GM12874 (cell line): ENCODE measurements around the gene SORBS2.

Source experiments
- CTCF ChIP-seq: IDR thresholded peaks from 2 replicates; pipeline ENCODE4 v1.5.1; 2011; ENCODE audit warnings: low read depth, mild to moderate bottlenecking, control low read depth, low read length, moderate library complexity; ENCODE audit not compliant: insufficient read depth

Gene SORBS2

DNA sequence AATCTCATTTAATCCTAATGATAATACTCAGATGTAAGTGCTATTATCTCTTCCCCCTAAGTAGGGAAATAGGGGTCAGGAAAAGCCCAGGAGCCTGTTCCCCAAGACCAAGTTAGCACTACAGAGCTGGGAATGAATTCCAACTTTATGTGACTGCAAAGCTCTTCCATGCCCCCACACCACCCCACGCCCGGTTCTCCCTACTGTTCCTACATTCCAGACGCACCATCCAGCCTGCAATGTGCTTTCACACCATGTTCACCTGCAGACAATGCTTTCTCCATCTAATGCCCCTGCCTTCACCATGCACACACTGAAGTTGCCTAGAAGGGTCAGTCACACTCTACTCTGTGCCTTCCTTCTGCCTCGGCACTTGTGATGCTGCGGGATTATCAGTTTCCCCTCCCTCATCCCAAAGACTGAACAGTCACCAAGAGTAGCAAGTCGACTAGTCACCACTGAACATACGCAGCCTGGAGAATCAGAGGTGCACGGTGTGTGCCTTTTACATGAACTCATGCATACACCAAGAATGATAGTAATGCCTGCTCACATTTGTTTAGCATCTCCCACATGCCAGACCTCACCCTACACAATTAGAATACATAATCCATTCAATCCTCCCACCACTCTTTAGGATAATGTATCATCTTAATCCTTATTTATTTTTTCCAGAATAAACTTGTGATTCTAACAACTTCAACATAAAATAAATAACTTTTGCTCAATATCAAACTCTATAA is 14.2 kb downstream of the SORBS2 start:
- no peak for TF ChIP-seq CTCF

DNA sequence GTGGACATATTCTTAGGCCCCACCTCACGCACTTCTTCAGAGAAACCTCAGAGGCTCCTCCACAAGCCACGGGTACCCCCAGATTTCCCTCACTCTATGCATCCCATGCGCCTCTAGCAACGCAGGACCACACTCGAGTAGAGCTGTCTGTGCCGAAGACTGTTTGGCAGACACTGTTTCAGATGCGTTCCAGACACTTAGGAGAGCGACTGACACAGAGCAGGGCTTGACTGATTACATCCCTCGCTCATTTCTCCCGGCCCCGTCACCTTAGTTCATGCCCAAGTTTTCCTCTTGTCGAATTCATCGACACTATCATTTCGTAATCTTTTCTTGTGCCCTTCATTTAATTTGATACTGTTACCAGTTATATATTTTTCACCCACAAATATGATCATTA is 15.0 kb downstream of the SORBS2 start:
- TF ChIP-seq CTCF = no peak

DNA sequence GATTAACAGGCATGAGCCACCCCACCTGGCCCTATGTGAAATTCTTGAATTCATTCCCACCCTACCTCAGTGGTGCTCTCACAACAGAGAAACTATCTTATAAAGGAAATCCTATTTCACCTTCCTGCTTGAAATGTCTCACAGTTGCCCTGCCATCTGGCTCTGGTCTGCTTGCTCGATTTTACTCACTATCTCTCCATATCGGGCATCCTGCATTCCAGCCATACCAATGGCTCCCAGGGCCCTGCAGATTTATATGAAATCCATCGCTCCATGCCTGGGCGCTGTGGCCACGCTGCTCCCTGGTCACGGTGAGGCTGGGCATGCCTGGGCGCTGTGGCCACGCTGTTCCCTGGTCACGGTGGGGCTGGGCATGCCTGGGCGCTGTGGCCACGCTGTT is 15.8 kb downstream of the SORBS2 start:
- TF ChIP-seq CTCF = no peak

DNA sequence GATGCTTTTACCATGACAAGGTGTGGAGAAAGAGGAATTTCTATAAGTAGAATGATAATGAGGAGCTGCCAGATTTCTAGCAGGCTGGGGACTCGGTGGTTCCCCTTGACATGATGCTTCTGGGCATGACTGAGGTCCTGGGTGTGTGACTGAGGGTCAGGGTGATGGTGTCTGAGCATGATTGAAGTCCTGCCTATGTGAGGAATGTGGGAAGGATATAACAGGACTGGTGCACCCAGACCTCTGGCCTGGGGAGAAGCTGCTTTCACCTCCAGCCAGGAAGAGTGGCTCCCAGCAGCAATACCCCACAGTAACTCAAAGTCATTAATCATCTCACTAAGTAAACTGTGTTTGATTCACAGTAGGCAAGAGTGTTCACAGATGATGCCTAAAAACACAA is 17.4 kb downstream of the SORBS2 start:
- no peak for TF ChIP-seq CTCF

GRCh38 chr4:185793716-185794115 is 18.3 kb downstream of the SORBS2 start:
- TF ChIP-seq CTCF = no peak

DNA sequence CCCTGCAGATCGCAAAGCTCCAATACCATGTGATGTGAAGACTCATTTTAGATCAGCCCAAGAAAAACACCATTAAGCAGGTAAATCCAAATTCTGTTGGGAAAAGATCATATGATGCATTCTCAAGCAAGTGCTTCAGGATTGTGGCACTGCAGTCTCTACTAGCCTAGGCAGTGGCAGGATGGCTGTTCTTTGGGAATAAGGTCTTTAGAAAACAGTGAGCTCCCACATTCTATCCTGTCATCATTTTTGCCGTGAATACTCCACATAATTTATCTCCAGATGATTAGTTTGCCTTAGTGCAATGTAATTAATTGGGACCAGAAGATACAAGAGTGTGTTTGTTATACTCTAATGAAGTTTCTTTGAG is 18.9 kb downstream of the SORBS2 start:
- no peak for TF ChIP-seq CTCF

GRCh38 chr4:185792384-185793115 is 19.4 kb downstream of the SORBS2 start:
- TF ChIP-seq CTCF = no peak
